ENCODE data around the gene ABCG1.

ABCG1 gene

GRCh38 chr21:42214081-42214750, 4.7 kb upstream of the ABCG1 start:
- DNase-seq (ENCODE audit: low read depth), result no peak

- no peak for DNase-seq (ENCODE audit: low read depth)
Measured at GRCh38 chr21:42214921-42215320, 4.0 kb upstream of the ABCG1 start.

- DNase-seq (ENCODE audit: low read depth), result no peak
Measured at GRCh38 chr21:42215942-42216725, 2.8 kb upstream of the ABCG1 start.

- DNase-seq (ENCODE audit: low read depth), result no peak
Measured at GRCh38 chr21:42216726-42217572, 2.0 kb upstream of the ABCG1 start.

- DNase-seq (ENCODE audit: low read depth), result no peak
Measured at GRCh38 chr21:42219606-42220137, 732 bp downstream of the ABCG1 start.

- DNase-seq (ENCODE audit: low read depth), result peak; percentile 80
Measured at GRCh38 chr21:42220138-42220701, 1.3 kb downstream of the ABCG1 start.

- no peak for DNase-seq (ENCODE audit: low read depth)
Measured at GRCh38 chr21:42221581-42222345, 2.8 kb downstream of the ABCG1 start.

GRCh38 chr21:42222386-42222785, 3.4 kb downstream of the ABCG1 start:
- DNase-seq (ENCODE audit: low read depth), result no peak

GRCh38 chr21:42222821-42223390, 4.0 kb downstream of the ABCG1 start:
- DNase-seq (ENCODE audit: low read depth), result no peak

GRCh38 chr21:42223826-42224575, 5.1 kb downstream of the ABCG1 start:
- DNase-seq (ENCODE audit: low read depth), result no peak

GRCh38 chr21:42225042-42225441, 6.1 kb downstream of the ABCG1 start:
- no peak for DNase-seq (ENCODE audit: low read depth)

- no peak for DNase-seq (ENCODE audit: low read depth)
Measured at GRCh38 chr21:42225571-42226155, 6.7 kb downstream of the ABCG1 start.

- DNase-seq (ENCODE audit: low read depth), result no peak
Measured at GRCh38 chr21:42226626-42227025, 7.7 kb downstream of the ABCG1 start.

GRCh38 chr21:42227909-42228708, 9.2 kb downstream of the ABCG1 start:
- peak; percentile 89 for DNase-seq (ENCODE audit: low read depth)

- no peak for DNase-seq (ENCODE audit: low read depth)
Measured at GRCh38 chr21:42228709-42229220, 9.8 kb downstream of the ABCG1 start.

GRCh38 chr21:42229676-42230075, 10.7 kb downstream of the ABCG1 start:
- DNase-seq (ENCODE audit: low read depth), result no peak

GRCh38 chr21:42230178-42230577, 11.2 kb downstream of the ABCG1 start:
- no peak for DNase-seq (ENCODE audit: low read depth)

GRCh38 chr21:42230636-42231035, 11.7 kb downstream of the ABCG1 start:
- DNase-seq (ENCODE audit: low read depth), result no peak

GRCh38 chr21:42231756-42232155, 12.8 kb downstream of the ABCG1 start:
- no peak for DNase-seq (ENCODE audit: low read depth)

All from T follicular helper cell (primary cell).